Superior temporal gyrus (tissue), 1 donor: ENCODE measurements around the gene MBD3L2.
"Not testable (repeated sequence)": the region's sequence is repeated elsewhere in the genome, so short reads cannot be mapped to it uniquely, and the experiment has no call there.

Experiments used
- DNase-seq: peaks from one replicate; pipeline ENCODE4 v3.0.0-alpha.2; 2016; ENCODE audit errors: extremely low spot score

The MBD3L2 gene

GRCh38 chr19:7049021-7049420, at the start of gene MBD3L2:
Gene MBD3L2 (plus strand): TSS chr19:7049321. CDS start chr19:7049374, 53 bp downstream.
- not testable (repeated sequence) for DNase-seq

- DNase-seq: no peak
Measured at GRCh38 chr19:6999933-7000332, 49.2 kb upstream of the MBD3L2 start.

GRCh38 chr19:7000333-7000732, 48.8 kb upstream of the MBD3L2 start:
- DNase-seq: no peak

- DNase-seq: no peak
Measured at GRCh38 chr19:7000816-7001215, 48.3 kb upstream of the MBD3L2 start.

GRCh38 chr19:7004313-7004931, 44.7 kb upstream of the MBD3L2 start:
- no peak for DNase-seq

GRCh38 chr19:7006135-7006704, 42.9 kb upstream of the MBD3L2 start:
- no peak for DNase-seq

- DNase-seq: no peak
Measured at GRCh38 chr19:7007859-7008258, 41.3 kb upstream of the MBD3L2 start.

- no peak for DNase-seq
Measured at GRCh38 chr19:7010722-7011593, 38.2 kb upstream of the MBD3L2 start.

GRCh38 chr19:7013678-7014077, 35.4 kb upstream of the MBD3L2 start:
- peak; percentile 18 for DNase-seq

- DNase-seq: no peak
Measured at GRCh38 chr19:7018828-7019227, 30.3 kb upstream of the MBD3L2 start.

GRCh38 chr19:7021331-7021730, 27.8 kb upstream of the MBD3L2 start, which contains the start of gene MBD3L2B:
Gene MBD3L2B (minus strand): TSS chr19:7021431. CDS start chr19:7021397, 34 bp downstream.
- DNase-seq: not testable (repeated sequence)

- DNase-seq: not testable (repeated sequence)
Measured at GRCh38 chr19:7028790-7029189, 20.3 kb upstream of the MBD3L2 start.

- DNase-seq: not testable (repeated sequence)
Measured at GRCh38 chr19:7030278-7030677, 18.8 kb upstream of the MBD3L2 start, which contains the start of gene MBD3L5. Gene MBD3L5 (plus strand): TSS chr19:7030578. CDS start chr19:7030612, 34 bp downstream.

- not testable (repeated sequence) for DNase-seq
Measured at GRCh38 chr19:7040079-7040478, 9.0 kb upstream of the MBD3L2 start, which contains the start of gene MBD3L4. Gene MBD3L4 (minus strand): TSS chr19:7040179. CDS start chr19:7040144, 35 bp downstream.

GRCh38 chr19:7041563-7041962, 7.6 kb upstream of the MBD3L2 start:
- DNase-seq: not testable (repeated sequence)

- DNase-seq: not testable (repeated sequence)
Measured at GRCh38 chr19:7051421-7051820, 2.3 kb downstream of the MBD3L2 start.

- DNase-seq: not testable (repeated sequence)
Measured at GRCh38 chr19:7052896-7053295, 3.8 kb downstream of the MBD3L2 start.

GRCh38 chr19:7054635-7055368, 5.7 kb downstream of the MBD3L2 start:
- not testable (repeated sequence) for DNase-seq

- not testable (repeated sequence) for DNase-seq
Measured at GRCh38 chr19:7055679-7056078, 6.6 kb downstream of the MBD3L2 start.

GRCh38 chr19:7056371-7056770, 7.2 kb downstream of the MBD3L2 start:
- not testable (repeated sequence) for DNase-seq

GRCh38 chr19:7058576-7058975, 9.5 kb downstream of the MBD3L2 start, which contains the start of gene MBD3L3:
Gene MBD3L3 (minus strand): TSS chr19:7058676. CDS start chr19:7058605, 71 bp downstream.
- DNase-seq: not testable (repeated sequence)
